A549 (cell line): ENCODE data around the gene HAPLN2. TPM values are rescaled to one million over a fixed set of nuclear protein-coding genes. Genes with fewer than 3 reads are reported as not detected.

Experiments used
- ATAC-seq, 2 experiments: fragments of 200-7000 bp in 1 of 2; fragments of >200 bp in 1 of 2; cut with Nextera tagmentation in 1 of 2; cut with Tn5 transposase in 1 of 2; 3 replicates each; pipeline versions ENCODE4 v1.8.0 to v1.9.1; 2018 to 2020; ENCODE audit warnings: mild to moderate bottlenecking in 1 of 2, moderate library complexity in 1 of 2
- CTCF ChIA-PET: fragments of 300-600 bp; sonication (Branson Sonifier 250); formaldehyde crosslinking; extraction: SDS; loops from one replicate; lab custom pipeline; 2021; ENCODE audit warnings: antibody characterized with exemption, inconsistent platforms; lab: Yijun Ruan, JAX
- POLR2A ChIA-PET: fragments of 350-600 bp; formaldehyde crosslinking; extraction: SDS; loops from one replicate; lab custom pipeline; 2021; ENCODE audit warnings: antibody characterized with exemption, inconsistent platforms; lab: Yijun Ruan, JAX
- DNase-seq, 2 experiments: peaks; one replicate each; pipeline versions ENCODE4 v3.0.0 to v3.0.0-alpha.2; 2011 to 2016; ENCODE audit warnings: low read depth in 1 of 2, low spot score in 1 of 2
- FAIRE-seq: peaks from 2 replicates; lab custom pipeline; 2011; peaks lifted over from hg19 to GRCh38; lab: Jason Lieb, UNC
- H3K27ac ChIP-seq, 2 experiments: fragments of >200 bp; sonication (Bioruptor Twin); formaldehyde crosslinking; 3 replicates each; pipeline ENCODE4 v1.5.1; 2016 to 2017
- H3K4me1 ChIP-seq: fragments of >200 bp; sonication (Bioruptor Twin); formaldehyde crosslinking; 3 replicates; pipeline ENCODE4 v1.6.1; 2016
- H3K4me2 ChIP-seq: fragments of >200 bp; sonication (Bioruptor Twin); formaldehyde crosslinking; 3 replicates; pipeline ENCODE4 v1.6.1; 2016
- H3K4me3 ChIP-seq: fragments of >200 bp; sonication (Bioruptor Twin); formaldehyde crosslinking; 3 replicates; pipeline ENCODE4 v1.5.1; 2016
- H3K9me3 ChIP-seq: fragments of >200 bp; sonication (Bioruptor Twin); formaldehyde crosslinking; 3 replicates; pipeline ENCODE4 v1.6.1; 2016
- CBX2 ChIP-seq: fragments of 200-600 bp; sonication (generic); IDR thresholded peaks from 2 replicates; pipeline ENCODE4 v1.6.1; 2016; ENCODE audit warnings: low read depth, mild to moderate bottlenecking, borderline replicate concordance
- CBX8 ChIP-seq: fragments of 200-600 bp; sonication (generic); IDR thresholded peaks from 2 replicates; pipeline ENCODE4 v1.6.1; 2016
- CEBPB ChIP-seq, 2 experiments: fragments of >200 bp in 1 of 2; sonication (Bioruptor Twin) in 1 of 2; formaldehyde crosslinking in 1 of 2; IDR thresholded peaks; 2 replicates each; pipeline ENCODE4 v1.6.1; 2012 to 2016
- CHD4 ChIP-seq: fragments of 200-600 bp; sonication (generic); IDR thresholded peaks from 2 replicates; pipeline ENCODE4 v1.6.1; 2016; ENCODE audit warnings: antibody characterized with exemption, mild to moderate bottlenecking, borderline replicate concordance
- ELK1 ChIP-seq: fragments of 150-350 bp; IDR thresholded peaks from 2 replicates; pipeline ENCODE4 v1.6.1; 2014; ENCODE audit warnings: low read depth, mild to moderate bottlenecking, low read length
- EP300 ChIP-seq, 2 experiments: fragments of >200 bp; sonication (Bioruptor Twin); formaldehyde crosslinking; IDR thresholded peaks; 2 replicates in 1 of 2; 3 replicates in 1 of 2; pipeline ENCODE4 v1.6.1; 2016 to 2017
- ESRRA ChIP-seq: fragments of 150-350 bp; IDR thresholded peaks from 2 replicates; pipeline ENCODE4 v1.6.1; 2014; ENCODE audit warnings: mild to moderate bottlenecking, low read length, borderline replicate concordance
- FOSB ChIP-seq: fragments of 250-450 bp; sonication (Bioruptor Pico); IDR thresholded peaks from 2 replicates; pipeline ENCODE4 v1.5.0; 2020; ENCODE audit warnings: mild to moderate bottlenecking, moderate library complexity
- GATA3 ChIP-seq: IDR thresholded peaks from 2 replicates; pipeline ENCODE4 v1.6.1; 2012; ENCODE audit warnings: borderline replicate concordance
- HDAC2 ChIP-seq: fragments of 200-600 bp; sonication (generic); IDR thresholded peaks from 2 replicates; pipeline ENCODE4 v1.6.1; 2016
- HEYL ChIP-seq: fragments of 250-450 bp; sonication (Bioruptor Pico); IDR thresholded peaks from 2 replicates; pipeline ENCODE4 v1.8.0; 2021; ENCODE audit warnings: mild to moderate bottlenecking, moderate library complexity
- RAD21 ChIP-seq, 2 experiments: fragments of >200 bp in 1 of 2; sonication (Bioruptor Twin) in 1 of 2; formaldehyde crosslinking in 1 of 2; IDR thresholded peaks in 1 of 2; conservative IDR thresholded peaks in 1 of 2; 2 replicates in 1 of 2; 3 replicates in 1 of 2; pipeline ENCODE4 v1.6.1; 2012 to 2018; ENCODE audit warnings: inconsistent platforms in 1 of 2
- RARB ChIP-seq: fragments of 250-450 bp; sonication (Bioruptor Pico); IDR thresholded peaks from 2 replicates; pipeline ENCODE4 v1.8.0; 2021; ENCODE audit warnings: mild to moderate bottlenecking, moderate library complexity
- RCOR1 ChIP-seq: fragments of 150-350 bp; IDR thresholded peaks from 2 replicates; pipeline ENCODE4 v1.6.1; 2014; ENCODE audit warnings: antibody characterized with exemption, low read length, low read depth
- ZNF302 ChIP-seq: fragments of 250-450 bp; sonication (Bioruptor Pico); IDR thresholded peaks from 2 replicates; pipeline ENCODE4 v1.9.0; 2021; ENCODE audit warnings: inconsistent platforms, mild to moderate bottlenecking, moderate library complexity
- WGBS: methylation state at CpG from one replicate; pipeline ENCODE4 v1.1.6; 2017; ENCODE audit errors: missing lambda C conversion rate; 5-methylcytosine and 5-hydroxymethylcytosine counted together
- polyA plus RNA-seq, 4 experiments: library from polyadenylated mRNA; depleted of rRNA in 3 of 4; stranded (reverse); fragments of >200 nt; fragmentation: RNase III in 1 of 4; extraction: RNeasy Plus Mini Kit Qiagen cat#74134 plus additional on column Dnase treatment in 1 of 4; gene quantifications; 2 replicates in 3 of 4; 3 replicates in 1 of 4; pipeline ENCODE4 v1.2.3, GENCODE V29; 2011 to 2017
- TF ChIP-seq, protein P1 (sequence below): fragments of >200 bp; sonication (Bioruptor Twin); formaldehyde crosslinking; IDR thresholded peaks from 2 replicates; pipeline ENCODE4 v1.6.1; 2016
- TF ChIP-seq, protein P2 (sequence below): fragments of 250-450 bp; sonication (Bioruptor Pico); IDR thresholded peaks from 2 replicates; pipeline ENCODE4 v1.5.0; 2021; ENCODE audit warnings: mild to moderate bottlenecking, moderate library complexity, borderline replicate concordance

Gene HAPLN2
- polyA plus RNA-seq, 2 of the 4 experiments (the other 2 are of a cell fraction): 0.10 to 0.23 TPM

- Histone ChIP-seq H3K27ac (no peak overlapping the region), H3K4me1 (peaks cover 13% of the 10 kb centered on the region), H3K9me3 (no peaks in the 10 kb centered on the region), H3K4me2 (no peak overlapping the region), H3K4me3 (no peak overlapping the region)
- DNase-seq: no peak
- 67% methylated on average over 8 of the region's 8 CpGs for WGBS
- FAIRE-seq: no peak
- POLR2A ChIA-PET: no interaction called here
- ATAC-seq: no peak
- CTCF ChIA-PET: interaction anchor here (1.1 to 52.1 kb wide), 6 partner anchors 9 to 288 kb away, joined by 3 to 2258 read pairs (median 302); partner anchors contain the start of genes CRABP2, HAPLN2, ISG20L2 and METTL25B
- TF ChIP-seq ZNF302 (CRISPR knock-in tag) (no peak), HDAC2 (no peak), RAD21 (conservative IDR thresholded peaks at IDR 0.05 in 1 of 2, IDR thresholded peaks at IDR 0.05 in 1 of 2) (no peak), EP300 (IDR thresholded peaks at IDR 0.05) (no peak), CBX2 (no peak), RARB (no peak), RCOR1 (no peak), ESRRA (no peak), GATA3 (no peak), CHD4 (no peak), ELK1 (no peak), HEYL (CRISPR knock-in tag) (no peak), CEBPB (IDR thresholded peaks at IDR 0.05) (no peak), FOSB (CRISPR knock-in tag) (no peak), CBX8 (no peak)
- TF ChIP-seq, protein P1, sequence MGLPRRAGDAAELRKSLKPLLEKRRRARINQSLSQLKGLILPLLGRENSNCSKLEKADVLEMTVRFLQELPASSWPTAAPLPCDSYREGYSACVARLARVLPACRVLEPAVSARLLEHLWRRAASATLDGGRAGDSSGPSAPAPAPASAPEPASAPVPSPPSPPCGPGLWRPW: no peak
- TF ChIP-seq, protein P2, sequence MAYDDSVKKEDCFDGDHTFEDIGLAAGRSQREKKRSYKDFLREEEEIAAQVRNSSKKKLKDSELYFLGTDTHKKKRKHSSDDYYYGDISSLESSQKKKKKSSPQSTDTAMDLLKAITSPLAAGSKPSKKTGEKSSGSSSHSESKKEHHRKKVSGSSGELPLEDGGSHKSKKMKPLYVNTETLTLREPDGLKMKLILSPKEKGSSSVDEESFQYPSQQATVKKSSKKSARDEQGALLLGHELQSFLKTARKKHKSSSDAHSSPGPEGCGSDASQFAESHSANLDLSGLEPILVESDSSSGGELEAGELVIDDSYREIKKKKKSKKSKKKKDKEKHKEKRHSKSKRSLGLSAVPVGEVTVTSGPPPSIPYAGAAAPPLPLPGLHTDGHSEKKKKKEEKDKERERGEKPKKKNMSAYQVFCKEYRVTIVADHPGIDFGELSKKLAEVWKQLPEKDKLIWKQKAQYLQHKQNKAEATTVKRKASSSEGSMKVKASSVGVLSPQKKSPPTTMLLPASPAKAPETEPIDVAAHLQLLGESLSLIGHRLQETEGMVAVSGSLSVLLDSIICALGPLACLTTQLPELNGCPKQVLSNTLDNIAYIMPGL (CRISPR knock-in tag): no peak
Observed at GRCh38 chr1:156673387-156674121, 54.3 kb downstream of the HAPLN2 start.

Other genes with a start within 250 kb of the HAPLN2 start
- 16.8 and 20.8 TPM in 2 replicates for gene MEF2D, start 118.6 kb upstream of the HAPLN2 start, polyA plus RNA-seq (2011; rRNA removed)
- gene MEF2D, start 118.6 kb upstream of the HAPLN2 start, polyA plus RNA-seq (2017; fragmentation: RNase III; extraction: RNeasy Plus Mini Kit Qiagen cat#74134 plus additional on column Dnase treatment): 20.7 to 23.4 TPM (median 22.8 TPM) in 3 replicates
- 15.4 and 15.6 TPM in 2 replicates for gene IQGAP3, start 46.9 kb upstream of the HAPLN2 start, polyA plus RNA-seq (2011; rRNA removed)
- 16.0 to 17.0 TPM (median 17.0 TPM) in 3 replicates for gene IQGAP3, start 46.9 kb upstream of the HAPLN2 start, polyA plus RNA-seq (2017; fragmentation: RNase III; extraction: RNeasy Plus Mini Kit Qiagen cat#74134 plus additional on column Dnase treatment)
- not detected in 2 replicates for gene TTC24, start 39.7 kb upstream of the HAPLN2 start, polyA plus RNA-seq (2011; rRNA removed)
- not detected in 3 replicates for gene TTC24, start 39.7 kb upstream of the HAPLN2 start, polyA plus RNA-seq (2017; fragmentation: RNase III; extraction: RNeasy Plus Mini Kit Qiagen cat#74134 plus additional on column Dnase treatment)
- gene NAXE, start 27.6 kb upstream of the HAPLN2 start, polyA plus RNA-seq (2011; rRNA removed): 81.4 and 109 TPM in 2 replicates
- 108 to 119 TPM (median 116 TPM) in 3 replicates for gene NAXE, start 27.6 kb upstream of the HAPLN2 start, polyA plus RNA-seq (2017; fragmentation: RNase III; extraction: RNeasy Plus Mini Kit Qiagen cat#74134 plus additional on column Dnase treatment)
- gene GPATCH4, start 17.9 kb upstream of the HAPLN2 start, polyA plus RNA-seq (2011; rRNA removed): 68.1 and 76.1 TPM in 2 replicates
- 85.2 to 94.7 TPM (median 85.3 TPM) in 3 replicates for gene GPATCH4, start 17.9 kb upstream of the HAPLN2 start, polyA plus RNA-seq (2017; fragmentation: RNase III; extraction: RNeasy Plus Mini Kit Qiagen cat#74134 plus additional on column Dnase treatment)
- 0.12 TPM in 1 of 2 replicates, not detected in the other for gene BCAN, start 22.7 kb downstream of the HAPLN2 start, polyA plus RNA-seq (2011; rRNA removed)
- not detected in 3 replicates for gene BCAN, start 22.7 kb downstream of the HAPLN2 start, polyA plus RNA-seq (2017; fragmentation: RNase III; extraction: RNeasy Plus Mini Kit Qiagen cat#74134 plus additional on column Dnase treatment)
- 0.57 and 0.65 TPM in 2 replicates for gene NES, start 58.0 kb downstream of the HAPLN2 start, polyA plus RNA-seq (2011; rRNA removed)
- gene NES, start 58.0 kb downstream of the HAPLN2 start, polyA plus RNA-seq (2017; fragmentation: RNase III; extraction: RNeasy Plus Mini Kit Qiagen cat#74134 plus additional on column Dnase treatment): 2.1 to 2.8 TPM (median 2.1 TPM) in 3 replicates
- gene CRABP2, start 86.2 kb downstream of the HAPLN2 start, polyA plus RNA-seq (2011; rRNA removed): 1.4 and 1.7 TPM in 2 replicates
- 15.6 to 19.1 TPM (median 17.9 TPM) in 3 replicates for gene CRABP2, start 86.2 kb downstream of the HAPLN2 start, polyA plus RNA-seq (2017; fragmentation: RNase III; extraction: RNeasy Plus Mini Kit Qiagen cat#74134 plus additional on column Dnase treatment)
- 18.5 and 22.1 TPM in 2 replicates for gene METTL25B, start 109.1 kb downstream of the HAPLN2 start, polyA plus RNA-seq (2011; rRNA removed)
- 15.7 to 21.7 TPM (median 16.7 TPM) in 3 replicates for gene METTL25B, start 109.1 kb downstream of the HAPLN2 start, polyA plus RNA-seq (2017; fragmentation: RNase III; extraction: RNeasy Plus Mini Kit Qiagen cat#74134 plus additional on column Dnase treatment)
- gene ISG20L2, start 109.4 kb downstream of the HAPLN2 start, polyA plus RNA-seq (2011; rRNA removed): 42.5 and 55.7 TPM in 2 replicates
- gene ISG20L2, start 109.4 kb downstream of the HAPLN2 start, polyA plus RNA-seq (2017; fragmentation: RNase III; extraction: RNeasy Plus Mini Kit Qiagen cat#74134 plus additional on column Dnase treatment): 27.6 to 31.4 TPM (median 29.6 TPM) in 3 replicates
- gene MRPL24, start 121.7 kb downstream of the HAPLN2 start, polyA plus RNA-seq (2011; rRNA removed): 170 and 246 TPM in 2 replicates
- gene MRPL24, start 121.7 kb downstream of the HAPLN2 start, polyA plus RNA-seq (2017; fragmentation: RNase III; extraction: RNeasy Plus Mini Kit Qiagen cat#74134 plus additional on column Dnase treatment): 195 to 207 TPM (median 198 TPM) in 3 replicates
- 271 and 299 TPM in 2 replicates for gene HDGF, start 132.3 kb downstream of the HAPLN2 start, polyA plus RNA-seq (2011; rRNA removed)
- gene HDGF, start 132.3 kb downstream of the HAPLN2 start, polyA plus RNA-seq (2017; fragmentation: RNase III; extraction: RNeasy Plus Mini Kit Qiagen cat#74134 plus additional on column Dnase treatment): 404 to 428 TPM (median 419 TPM) in 3 replicates
- gene PRCC, start 148.1 kb downstream of the HAPLN2 start, polyA plus RNA-seq (2011; rRNA removed): 52.0 and 65.3 TPM in 2 replicates
- gene PRCC, start 148.1 kb downstream of the HAPLN2 start, polyA plus RNA-seq (2017; fragmentation: RNase III; extraction: RNeasy Plus Mini Kit Qiagen cat#74134 plus additional on column Dnase treatment): 42.8 to 45.5 TPM (median 44.5 TPM) in 3 replicates
- gene SH2D2A, start 197.4 kb downstream of the HAPLN2 start, polyA plus RNA-seq (2011; rRNA removed): 1.4 and 1.8 TPM in 2 replicates
- gene SH2D2A, start 197.4 kb downstream of the HAPLN2 start, polyA plus RNA-seq (2017; fragmentation: RNase III; extraction: RNeasy Plus Mini Kit Qiagen cat#74134 plus additional on column Dnase treatment): 1.6 to 1.8 TPM (median 1.8 TPM) in 3 replicates
- not detected in 2 replicates for gene INSRR, start 239.7 kb downstream of the HAPLN2 start, polyA plus RNA-seq (2011; rRNA removed)
- gene INSRR, start 239.7 kb downstream of the HAPLN2 start, polyA plus RNA-seq (2017; fragmentation: RNase III; extraction: RNeasy Plus Mini Kit Qiagen cat#74134 plus additional on column Dnase treatment): not detected in 3 replicates
- gene NTRK1, start 241.4 kb downstream of the HAPLN2 start, polyA plus RNA-seq (2011; rRNA removed): 0.05 and 0.07 TPM in 2 replicates
- 0.08 to 0.18 TPM (median 0.10 TPM) in 3 replicates for gene NTRK1, start 241.4 kb downstream of the HAPLN2 start, polyA plus RNA-seq (2017; fragmentation: RNase III; extraction: RNeasy Plus Mini Kit Qiagen cat#74134 plus additional on column Dnase treatment)